Neuronal stem cell (in vitro differentiated cells): ENCODE data around the gene UPP1.

Source experiments
- DNase-seq: peaks from one replicate; pipeline ENCODE4 v3.0.0-alpha.2; 2013; ENCODE audit warnings: low spot score
- H2AFZ ChIP-seq: one replicate; pipeline ENCODE4 v1.6.1; 2013; ENCODE audit warnings: mild to moderate bottlenecking, low read length, inconsistent platforms
- H2AK5ac ChIP-seq: 2 replicates; pipeline ENCODE4 v1.6.1; 2013; ENCODE audit warnings: low read depth, mild to moderate bottlenecking, inconsistent platforms, low read length, moderate library complexity, mixed read lengths
- H2BK120ac ChIP-seq: 2 replicates; pipeline ENCODE4 v1.6.1; 2013; ENCODE audit warnings: low read depth, mild to moderate bottlenecking, inconsistent platforms, low read length, moderate library complexity, mixed read lengths
- H2BK12ac ChIP-seq: one replicate; pipeline ENCODE4 v1.6.1; 2013; ENCODE audit warnings: low read length, inconsistent platforms
- H2BK15ac ChIP-seq: 2 replicates; pipeline ENCODE4 v1.6.1; 2013; ENCODE audit warnings: mild to moderate bottlenecking, low read length, inconsistent platforms, mixed read lengths
- H2BK5ac ChIP-seq: one replicate; pipeline ENCODE4 v1.6.1; 2013; ENCODE audit warnings: inconsistent platforms, mild to moderate bottlenecking, low read length, moderate library complexity
- H3K14ac ChIP-seq: one replicate; pipeline ENCODE4 v1.6.1; 2013; ENCODE audit warnings: low read length, inconsistent platforms
- H3K18ac ChIP-seq: 2 replicates; pipeline ENCODE4 v1.6.1; 2013; ENCODE audit warnings: low read length, inconsistent platforms
- H3K23ac ChIP-seq: 2 replicates; pipeline ENCODE4 v1.6.1; 2013; ENCODE audit warnings: low read depth, mild to moderate bottlenecking, mixed read lengths, low read length, inconsistent platforms; ENCODE audit not compliant: poor library complexity
- H3K27ac ChIP-seq: replicated peaks from 3 replicates; pipeline ENCODE4 v1.5.1; 2013; ENCODE audit warnings: low read length, inconsistent platforms
- H3K27me3 ChIP-seq, 3 experiments: 2 replicates each; pipeline ENCODE4 v1.6.1; 2013; ENCODE audit warnings: low read length in 3 of 3, mild to moderate bottlenecking in 2 of 3, inconsistent platforms in 1 of 3, low read depth in 1 of 3, mixed read lengths in 1 of 3, moderate library complexity in 1 of 3; ENCODE audit not compliant: control insufficient read depth in 3 of 3, insufficient read depth in 3 of 3
- H3K36me3 ChIP-seq, 2 donors: replicated peaks in 1 of 2; 2 replicates each; pipeline ENCODE4 v1.6.1; 2013; ENCODE audit warnings: low read length in 2 of 2; ENCODE audit not compliant: control insufficient read depth in 2 of 2, insufficient read depth in 2 of 2
- H3K4ac ChIP-seq: 2 replicates; pipeline ENCODE4 v1.6.1; 2013; ENCODE audit warnings: inconsistent platforms, mild to moderate bottlenecking, low read length, moderate library complexity
- H3K4me1 ChIP-seq, 2 donors: 1 replicate in 1 of 2; 2 replicates in 1 of 2; pipeline ENCODE4 v1.6.1; 2013; ENCODE audit warnings: low read length in 2 of 2, low read depth in 1 of 2; ENCODE audit not compliant: control insufficient read depth in 2 of 2, insufficient read depth in 1 of 2
- H3K4me2 ChIP-seq: one replicate; pipeline ENCODE4 v1.6.1; 2013; ENCODE audit warnings: mild to moderate bottlenecking, low read length, inconsistent platforms; ENCODE audit not compliant: insufficient read depth, poor library complexity, severe bottlenecking
- H3K4me3 ChIP-seq, 2 donors: 2 replicates each; pipeline ENCODE4 v1.5.1; 2013; ENCODE audit warnings: low read length in 2 of 2, mild to moderate bottlenecking in 2 of 2, inconsistent platforms in 1 of 2, moderate library complexity in 1 of 2
- H3K79me1 ChIP-seq: one replicate; pipeline ENCODE4 v1.6.1; 2013; ENCODE audit warnings: low read depth, mild to moderate bottlenecking, inconsistent platforms, low read length, moderate library complexity
- H3K9ac ChIP-seq: one replicate; pipeline ENCODE4 v1.6.1; 2013; ENCODE audit warnings: mild to moderate bottlenecking, low read depth, low read length, inconsistent platforms; ENCODE audit not compliant: poor library complexity
- H3K9me3 ChIP-seq, 2 donors: replicated peaks in 1 of 2; 2 replicates each; pipeline versions ENCODE3 to v1.6.1; 2013; ENCODE audit warnings: low read length in 2 of 2, mild to moderate bottlenecking in 2 of 2, inconsistent platforms in 1 of 2, low read depth in 1 of 2, mixed read lengths in 1 of 2, moderate library complexity in 1 of 2; ENCODE audit not compliant: control insufficient read depth in 2 of 2, insufficient read depth in 1 of 2
- H4K8ac ChIP-seq: one replicate; pipeline ENCODE4 v1.6.1; 2013; ENCODE audit warnings: low read depth, mild to moderate bottlenecking, inconsistent platforms, low read length, moderate library complexity
- H4K91ac ChIP-seq: one replicate; pipeline ENCODE4 v1.6.1; 2013; ENCODE audit warnings: low read length, low read depth, mild to moderate bottlenecking, inconsistent platforms; ENCODE audit not compliant: poor library complexity
- WGBS, 2 donors: extraction: QIAGEN DNeasy Blood & Tissue Kit; methylation state at CpG; one replicate each; pipeline ENCODE4 v1.1.7; 2013; ENCODE audit warnings: missing lambda C conversion rate in 2 of 2, mixed read lengths in 1 of 2; ENCODE audit not compliant: insufficient read length in 2 of 2, insufficient replicate concordance in 1 of 2; ENCODE audit errors: extremely low coverage in 2 of 2; 5-methylcytosine and 5-hydroxymethylcytosine counted together

Gene UPP1

DNA sequence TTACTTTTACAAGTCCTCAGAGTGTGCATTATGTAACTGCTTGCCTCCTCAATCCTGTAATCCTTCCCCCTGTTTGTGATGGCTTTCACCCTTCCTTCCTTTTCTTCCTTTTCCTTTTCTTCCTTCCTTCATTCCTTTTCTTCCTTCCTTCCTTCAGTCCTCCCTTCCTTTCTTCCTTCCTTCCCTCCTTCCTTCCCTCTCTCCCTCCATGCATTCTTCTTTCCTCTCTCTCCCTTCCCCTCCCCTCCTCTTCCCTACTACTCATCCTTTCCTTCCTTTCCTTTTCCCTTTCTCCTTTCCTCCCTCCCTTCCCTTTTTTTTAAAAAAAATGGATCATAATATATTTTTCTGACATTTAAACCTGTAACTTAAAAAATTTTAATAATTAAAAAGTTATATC is 60.0 kb downstream of the UPP1 start:
- Histone ChIP-seq H4K8ac (no peak overlapping the region), H3K9me3 (no peaks in the 10 kb centered on the region), H3K36me3 (no peaks in the 10 kb centered on the region), H2AFZ (no peak overlapping the region), H2AK5ac (no peak overlapping the region), H3K18ac (no peak overlapping the region), H3K9ac (no peak overlapping the region), H3K27me3 (peaks cover 0 to 5% (median 0%) of the 10 kb centered on the region in 3 experiments), H3K4me1 (no peaks in the 10 kb centered on the region), H3K4me2 (no peak overlapping the region), H3K4ac (no peak overlapping the region), H3K14ac (no peak overlapping the region), H3K4me3 (no peak overlapping the region), H2BK15ac (no peak overlapping the region), H2BK120ac (no peak overlapping the region), H2BK12ac (no peak overlapping the region), H3K79me1 (no peaks in the 10 kb centered on the region), H4K91ac (no peak overlapping the region), H2BK5ac (no peak overlapping the region), H3K23ac (no peak overlapping the region), H3K27ac (no peak overlapping the region)
- DNase-seq, result no peak

- Histone ChIP-seq H3K9ac (no peak overlapping the region), H2BK120ac (no peak overlapping the region), H3K18ac (no peak overlapping the region), H3K23ac (no peak overlapping the region), H2AK5ac (no peak overlapping the region), H2AFZ (no peak overlapping the region), H3K9me3 (no peaks in the 10 kb centered on the region), H3K27ac (no peak overlapping the region), H3K4me2 (no peak overlapping the region), H3K4me1 (no peaks in the 10 kb centered on the region), H2BK12ac (no peak overlapping the region), H2BK15ac (no peak overlapping the region), H3K36me3 (no peaks in the 10 kb centered on the region), H2BK5ac (no peak overlapping the region), H3K4me3 (no peak overlapping the region), H3K4ac (no peak overlapping the region), H3K14ac (no peak overlapping the region), H4K91ac (no peak overlapping the region), H3K79me1 (no peaks in the 10 kb centered on the region), H3K27me3 (peaks cover 0 to 5% (median 0%) of the 10 kb centered on the region in 3 experiments), H4K8ac (no peak overlapping the region)
- WGBS, 2 donors, result no CpG with 5 or more reads among the region's 3 CpGs
- DNase-seq, result no peak
Measured at GRCh38 chr7:48150086-48150485, 61.0 kb downstream of the UPP1 start.

- no peaks in the 10 kb centered on the region for H3K36me3 ChIP-seq
- H2AFZ ChIP-seq, result no peak overlapping the region
- H2BK120ac ChIP-seq, result no peak overlapping the region
- peaks cover 0 to 6% of the 10 kb centered on the region in 2 donors for H3K4me1 ChIP-seq
- H3K4ac ChIP-seq, result no peak overlapping the region
- H3K9ac ChIP-seq, result no peak overlapping the region
- H3K9me3 ChIP-seq, result no peaks in the 10 kb centered on the region
- no peak overlapping the region for H2BK5ac ChIP-seq
- no peak overlapping the region for H3K27ac ChIP-seq
- no peak overlapping the region for H3K14ac ChIP-seq
- no peak overlapping the region for H4K91ac ChIP-seq
- no peak for DNase-seq
- no peak overlapping the region for H2BK15ac ChIP-seq
- no peak overlapping the region for H2AK5ac ChIP-seq
- H2BK12ac ChIP-seq, result no peak overlapping the region
- H3K4me3 ChIP-seq, result no peak overlapping the region
- H3K79me1 ChIP-seq, result no peaks in the 10 kb centered on the region
- WGBS, 2 donors, result no CpG with 5 or more reads among the region's 8 CpGs
- no peak overlapping the region for H4K8ac ChIP-seq
- H3K18ac ChIP-seq, result no peak overlapping the region
- peaks cover 0 to 5% (median 0%) of the 10 kb centered on the region in 3 experiments for H3K27me3 ChIP-seq
- no peak overlapping the region for H3K4me2 ChIP-seq
- H3K23ac ChIP-seq, result no peak overlapping the region
Measured at GRCh38 chr7:48154792-48155413, 65.8 kb downstream of the UPP1 start.
